Left lung (tissue), 10 donors: ENCODE measurements around the gene CMC2. TPM values are rescaled to one million over a fixed set of nuclear protein-coding genes. Genes with fewer than 3 reads are reported as not detected.

Experiments used
- ATAC-seq: fragments of 200-7000 bp; cut with Tn5 transposase; one replicate; pipeline ENCODE4 v1.9.1; 2020; ENCODE audit warnings: moderate library complexity
- DNase-seq, 4 donors: peaks; one replicate each; pipeline ENCODE4 v3.0.0-alpha.2; 2013 to 2020
- H3K27ac ChIP-seq, 2 donors: fragments of 200-600 bp; sonication (generic) in 1 of 2; one replicate each; pipeline versions ENCODE4 v1.5.0 to v1.8.0; 2020 to 2021
- H3K27me3 ChIP-seq, 2 donors: fragments of 200-600 bp; sonication (generic) in 1 of 2; one replicate each; pipeline versions ENCODE4 v1.5.0 to v1.8.0; 2020 to 2021
- H3K36me3 ChIP-seq, 2 donors: fragments of 200-600 bp; sonication (generic) in 1 of 2; one replicate each; pipeline versions ENCODE4 v1.5.0 to v1.8.0; 2020 to 2021
- H3K4me1 ChIP-seq, 2 donors: fragments of 200-600 bp; one replicate each; pipeline ENCODE4 v1.8.0; 2021
- H3K4me3 ChIP-seq, 2 donors: fragments of 200-600 bp; sonication (generic) in 1 of 2; one replicate each; pipeline versions ENCODE4 v1.5.0 to v1.8.0; 2020 to 2021; ENCODE audit warnings: mild to moderate bottlenecking in 1 of 2
- H3K9me3 ChIP-seq, 2 donors: fragments of 200-600 bp; sonication (generic) in 1 of 2; one replicate each; pipeline versions ENCODE4 v1.5.0 to v1.8.0; 2020 to 2021
- intact Hi-C, 2 donors: fragments of 100-400 bp; cut with DNase I; formaldehyde crosslinking; loops; one replicate each; pipeline versions ENCODE4 v1.11.2 to v1.14.2; 2022
- polyA plus RNA-seq, 6 donors: library from polyadenylated mRNA; unstranded; fragments of 120-200 nt; gene quantifications; one replicate each; pipeline ENCODE4 v1.2.1, GENCODE V29; 2013; ENCODE audit not compliant: insufficient read length in 6 of 6
- total RNA-seq, 2 donors: library from RNA; stranded (reverse); fragmentation: NEBNext Ultra II Directional; extraction: Animal tissue kit (Norgen Biotek cat#: 25700); gene quantifications; one replicate each; pipeline ENCODE4 v1.2.1, GENCODE V29; 2021
- TF ChIP-seq, protein P1 (sequence below), 2 donors: fragments of 200-600 bp; sonication (generic) in 1 of 2; IDR thresholded peaks; one replicate each; pipeline versions ENCODE4 v1.5.0 to v1.8.0; 2021; ENCODE audit warnings: antibody characterized with exemption in 2 of 2
- donor health status: DM: no; HTN: yes; CAD: no.
- donor health status: DM: no; HTN: no; CAD: no.

CMC2 gene
- total and polyA plus RNA-seq, 8 donors = 38.8 to 52.1 (median 44.3) TPM

- Histone ChIP-seq H3K27me3 (no peaks in the 10 kb centered on the region), H3K27ac (peak overlapping the region in 1 of 2 donors; percentile 42), H3K4me1 (peaks cover 7 to 14% of the 10 kb centered on the region in 2 donors), H3K9me3 (no peaks in the 10 kb centered on the region), H3K36me3 (peaks cover 0 to 13% of the 10 kb centered on the region in 2 donors), H3K4me3 (no peak overlapping the region)
- intact Hi-C loops = no loop called here
- no peak for DNase-seq
- ATAC-seq = no peak
- TF ChIP-seq, protein P1, sequence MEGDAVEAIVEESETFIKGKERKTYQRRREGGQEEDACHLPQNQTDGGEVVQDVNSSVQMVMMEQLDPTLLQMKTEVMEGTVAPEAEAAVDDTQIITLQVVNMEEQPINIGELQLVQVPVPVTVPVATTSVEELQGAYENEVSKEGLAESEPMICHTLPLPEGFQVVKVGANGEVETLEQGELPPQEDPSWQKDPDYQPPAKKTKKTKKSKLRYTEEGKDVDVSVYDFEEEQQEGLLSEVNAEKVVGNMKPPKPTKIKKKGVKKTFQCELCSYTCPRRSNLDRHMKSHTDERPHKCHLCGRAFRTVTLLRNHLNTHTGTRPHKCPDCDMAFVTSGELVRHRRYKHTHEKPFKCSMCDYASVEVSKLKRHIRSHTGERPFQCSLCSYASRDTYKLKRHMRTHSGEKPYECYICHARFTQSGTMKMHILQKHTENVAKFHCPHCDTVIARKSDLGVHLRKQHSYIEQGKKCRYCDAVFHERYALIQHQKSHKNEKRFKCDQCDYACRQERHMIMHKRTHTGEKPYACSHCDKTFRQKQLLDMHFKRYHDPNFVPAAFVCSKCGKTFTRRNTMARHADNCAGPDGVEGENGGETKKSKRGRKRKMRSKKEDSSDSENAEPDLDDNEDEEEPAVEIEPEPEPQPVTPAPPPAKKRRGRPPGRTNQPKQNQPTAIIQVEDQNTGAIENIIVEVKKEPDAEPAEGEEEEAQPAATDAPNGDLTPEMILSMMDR (IDR thresholded peaks at IDR 0.05) = no peak
These were observed 13.9 kb downstream of the CMC2 start for GRCh38 chr16:80992676-80993293.

GRCh38 chr16:80991792-80992430 is 14.8 kb downstream of the CMC2 start:
- Histone ChIP-seq H3K4me3 (no peak overlapping the region), H3K27me3 (no peaks in the 10 kb centered on the region), H3K36me3 (peaks cover 0 to 13% of the 10 kb centered on the region in 2 donors), H3K4me1 (peaks cover under 1 to 5% of the 10 kb centered on the region in 2 donors), H3K27ac (no peak overlapping the region), H3K9me3 (no peaks in the 10 kb centered on the region)
- ATAC-seq (no peak), DNase-seq (no peak)
- intact Hi-C loops = no loop called here
- TF ChIP-seq, protein P1 (IDR thresholded peaks at IDR 0.05) = no peak

- no peak overlapping the region for H3K4me3 ChIP-seq
- H3K27me3 ChIP-seq = no peaks in the 10 kb centered on the region
- DNase-seq (no peak), ATAC-seq (no peak)
- intact Hi-C loops = no loop called here
- H3K36me3 ChIP-seq = peaks cover 0 to 13% of the 10 kb centered on the region in 2 donors
- H3K9me3 ChIP-seq = no peaks in the 10 kb centered on the region
- no peak overlapping the region for H3K27ac ChIP-seq
- no peaks in the 10 kb centered on the region for H3K4me1 ChIP-seq
- TF ChIP-seq, protein P1 (IDR thresholded peaks at IDR 0.05) = no peak
These were observed 15.7 kb downstream of the CMC2 start for GRCh38 chr16:80990978-80991377.

DNA sequence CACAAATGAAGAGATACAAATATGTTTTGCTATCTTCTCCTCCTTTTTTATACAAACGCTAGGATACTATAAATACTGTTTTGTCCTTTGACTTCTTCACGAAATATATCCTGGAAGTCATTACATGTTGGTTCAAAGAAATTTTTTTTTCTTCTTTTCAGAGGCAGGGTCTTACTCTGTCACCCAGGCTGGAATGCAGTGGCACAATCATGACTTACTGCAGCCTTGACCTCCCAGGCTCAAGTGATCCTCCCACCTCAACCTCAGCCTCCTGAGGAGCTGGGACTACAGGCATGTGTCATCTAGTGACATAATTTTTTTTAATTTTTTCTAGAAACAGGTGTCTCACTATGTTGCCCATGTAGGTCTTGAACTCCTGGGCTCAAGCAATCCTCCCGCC is 16.1 kb downstream of the CMC2 start:
- DNase-seq (no peak), ATAC-seq (no peak)
- Histone ChIP-seq H3K4me1 (no peaks in the 10 kb centered on the region), H3K9me3 (no peaks in the 10 kb centered on the region), H3K27ac (no peak overlapping the region), H3K4me3 (no peak overlapping the region), H3K36me3 (peaks cover 0 to 13% of the 10 kb centered on the region in 2 donors), H3K27me3 (no peaks in the 10 kb centered on the region)
- TF ChIP-seq, protein P1 (IDR thresholded peaks at IDR 0.05) = no peak
- intact Hi-C loops = no loop called here

DNA sequence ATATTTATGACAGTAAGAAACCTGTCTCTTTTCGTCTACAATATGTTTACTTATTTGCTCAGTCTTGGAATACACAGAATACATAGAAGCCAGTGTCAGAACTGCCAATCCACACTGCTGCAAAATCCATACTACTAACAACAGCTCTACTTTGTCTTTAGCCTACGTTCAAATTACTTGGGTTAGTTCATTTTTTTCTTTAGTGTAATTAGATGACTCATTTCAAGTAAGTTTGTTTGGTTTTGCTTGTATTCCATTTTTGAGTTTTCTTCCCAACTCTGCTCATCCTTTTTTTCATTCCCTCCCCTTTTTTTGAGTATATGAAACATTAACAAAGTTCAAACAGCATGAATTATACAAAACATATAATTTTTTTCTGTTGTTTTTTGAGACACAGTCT is 16.9 kb downstream of the CMC2 start:
- Histone ChIP-seq H3K9me3 (no peaks in the 10 kb centered on the region), H3K27ac (no peak overlapping the region), H3K4me1 (no peaks in the 10 kb centered on the region), H3K4me3 (no peak overlapping the region), H3K36me3 (peaks cover 0 to 13% of the 10 kb centered on the region in 2 donors), H3K27me3 (no peaks in the 10 kb centered on the region)
- DNase-seq (no peak), ATAC-seq (no peak)
- intact Hi-C loops = no loop called here
- TF ChIP-seq, protein P1 (IDR thresholded peaks at IDR 0.05) = no peak
